GM12878 (cell line): Measurements from ENCODE around the gene SBF2. TPM values are rescaled to one million over a fixed set of nuclear protein-coding genes. Genes with fewer than 3 reads are reported as not detected.

Experiments
- ATAC-seq: fragments of 200-7000 bp; cut with Tn5 transposase; 3 replicates; pipeline ENCODE4 v1.9.1; 2020; ENCODE audit warnings: mild to moderate bottlenecking, moderate library complexity
- BruUV-seq: library from RNA; stranded (reverse); fragments of 400-500 nt; replicated peaks from 2 replicates; lab custom pipeline; 2021; lab: Mats Ljungman, UMichigan
- CTCF ChIA-PET: fragments of 300-600 bp; sonication (Branson Sonifier 250); formaldehyde crosslinking; extraction: SDS; loops from one replicate; lab custom pipeline; 2021; ENCODE audit warnings: inconsistent platforms; lab: Yijun Ruan, JAX
- POLR2A ChIA-PET: fragments of 350-600 bp; formaldehyde crosslinking; extraction: SDS; loops from one replicate; lab custom pipeline; 2021; ENCODE audit warnings: inconsistent platforms; lab: Charles Lee
- RAD21 ChIA-PET: fragments of 300-600 bp; sonication (Branson Sonifier 250); formaldehyde crosslinking; loops from one replicate; lab custom pipeline; 2023; ENCODE audit warnings: antibody characterized with exemption; ENCODE audit not compliant: unreplicated experiment; lab: Charles Lee
- SMC1A ChIA-PET: fragments of 300-600 bp; sonication (Branson Sonifier 250); formaldehyde crosslinking; loops from one replicate; lab custom pipeline; 2023; ENCODE audit not compliant: unreplicated experiment, uncharacterized antibody; lab: Charles Lee
- DNase-seq: peaks from one replicate; pipeline ENCODE4 v3.0.0-alpha.2; 2011; ENCODE audit warnings: low read depth, low spot score
- FAIRE-seq: peaks from 3 replicates; lab custom pipeline; 2011; peaks lifted over from hg19 to GRCh38; lab: Jason Lieb, UNC
- H2AFZ ChIP-seq: 2 replicates; pipeline ENCODE4 v1.6.0; 2011; ENCODE audit warnings: low read depth, low read length, control low read depth; ENCODE audit not compliant: control insufficient read depth
- H3K27ac ChIP-seq: 2 replicates; pipeline ENCODE4 v1.5.1; 2011; ENCODE audit warnings: control low read depth; ENCODE audit not compliant: control insufficient read depth, insufficient read depth
- H3K27me3 ChIP-seq, 2 experiments: replicated peaks in 1 of 2; 2 replicates each; pipeline versions ENCODE4 v1.6.0 to v1.6.1; 2011; ENCODE audit warnings: low read length in 1 of 2; ENCODE audit not compliant: control insufficient read depth in 2 of 2, insufficient read depth in 2 of 2
- H3K36me3 ChIP-seq, 2 experiments: 2 replicates each; pipeline ENCODE4 v1.5.1; 2011; ENCODE audit warnings: low read length in 1 of 2; ENCODE audit not compliant: control insufficient read depth in 2 of 2, insufficient read depth in 2 of 2
- H3K4me1 ChIP-seq: 2 replicates; pipeline ENCODE4 v1.6.1; 2011; ENCODE audit warnings: mild to moderate bottlenecking, low read length, moderate library complexity, mixed read lengths; ENCODE audit not compliant: control insufficient read depth, insufficient read depth
- H3K4me2 ChIP-seq: 2 replicates; pipeline ENCODE4 v1.6.0; 2011; ENCODE audit warnings: control low read depth; ENCODE audit not compliant: control insufficient read depth, insufficient read depth
- H3K4me3 ChIP-seq: fragments of 200-600 bp; sonication (generic); 2 replicates; pipeline ENCODE4 v1.5.1; 2016
- H3K79me2 ChIP-seq: 2 replicates; pipeline ENCODE4 v1.6.0; 2011; ENCODE audit warnings: low read length; ENCODE audit not compliant: control insufficient read depth, insufficient read depth
- H3K9ac ChIP-seq: 2 replicates; pipeline ENCODE4 v1.8.0; 2011; ENCODE audit warnings: low read length, control low read depth, mixed read lengths; ENCODE audit not compliant: control insufficient read depth, insufficient read depth
- H3K9me3 ChIP-seq: replicated peaks from 3 replicates; pipeline ENCODE4 v1.5.1; 2011; ENCODE audit warnings: mild to moderate bottlenecking, low read length; ENCODE audit not compliant: control insufficient read depth, insufficient read depth
- H4K20me1 ChIP-seq: 2 replicates; pipeline ENCODE4 v1.6.0; 2011; ENCODE audit not compliant: control insufficient read depth, insufficient read depth
- ATF3 ChIP-seq: IDR thresholded peaks from 2 replicates; pipeline ENCODE4 v1.6.1; 2011; ENCODE audit warnings: low read depth, mild to moderate bottlenecking, low read length, moderate library complexity, borderline replicate concordance; ENCODE audit errors: extremely low read depth
- CEBPB ChIP-seq, 2 experiments: fragments of 150-350 bp in 1 of 2; IDR thresholded peaks; 2 replicates each; pipeline ENCODE4 v1.6.1; 2012 to 2014; ENCODE audit warnings: low read depth in 2 of 2, low read length in 2 of 2, borderline replicate concordance in 1 of 2, inconsistent platforms in 1 of 2
- CHD2 ChIP-seq: IDR thresholded peaks from 2 replicates; pipeline ENCODE4 v1.6.1; 2011; ENCODE audit warnings: low read depth, low read length, improper control_type of control experiment, borderline replicate concordance
- E2F8 ChIP-seq: fragments of 450-650 bp; IDR thresholded peaks from 2 replicates; pipeline ENCODE4 v1.6.1; 2018; ENCODE audit warnings: mild to moderate bottlenecking, low read depth, moderate library complexity; ENCODE audit not compliant: partially characterized antibody
- E4F1 ChIP-seq: fragments of 450-650 bp; IDR thresholded peaks from 2 replicates; pipeline ENCODE4 v1.6.1; 2018; ENCODE audit warnings: borderline replicate concordance, mild to moderate bottlenecking; ENCODE audit not compliant: partially characterized antibody
- ELK1 ChIP-seq: IDR thresholded peaks from 2 replicates; pipeline ENCODE4 v1.6.1; 2012; ENCODE audit warnings: low read depth, low read length, improper control_type of control experiment
- EZH2 ChIP-seq: IDR thresholded peaks from 2 replicates; pipeline ENCODE4 v1.6.1; 2012; ENCODE audit warnings: low read depth, mild to moderate bottlenecking, control low read depth, inconsistent platforms, low read length, borderline replicate concordance; ENCODE audit not compliant: control insufficient read depth
- IKZF2 ChIP-seq, 2 experiments: fragments of 450-650 bp; IDR thresholded peaks; 2 replicates each; pipeline ENCODE4 v1.6.1; 2017; ENCODE audit warnings: mild to moderate bottlenecking in 2 of 2, moderate library complexity in 2 of 2
- PML ChIP-seq: IDR thresholded peaks from 2 replicates; pipeline ENCODE4 v1.6.1; 2012; ENCODE audit warnings: low read length, inconsistent platforms
- SKIL ChIP-seq: fragments of 450-650 bp; IDR thresholded peaks from 2 replicates; pipeline ENCODE4 v1.6.1; 2017; ENCODE audit warnings: mild to moderate bottlenecking, low read depth, inconsistent platforms; ENCODE audit not compliant: poor library complexity, severe bottlenecking
- SREBF1 ChIP-seq: IDR thresholded peaks from 2 replicates; pipeline ENCODE4 v1.6.1; 2012; ENCODE audit warnings: mild to moderate bottlenecking, low read length
- SUPT20H ChIP-seq: IDR thresholded peaks from 2 replicates; pipeline ENCODE4 v1.6.1; 2011; ENCODE audit warnings: low read depth, mild to moderate bottlenecking, low read length, moderate library complexity, borderline replicate concordance; ENCODE audit not compliant: control insufficient read depth
- ZNF24 ChIP-seq: fragments of 450-650 bp; IDR thresholded peaks from 2 replicates; pipeline ENCODE4 v1.6.1; 2017; ENCODE audit warnings: antibody characterized with exemption, mild to moderate bottlenecking
- ZZZ3 ChIP-seq: IDR thresholded peaks from 2 replicates; pipeline ENCODE4 v1.6.1; 2011; ENCODE audit warnings: low read depth; ENCODE audit not compliant: control insufficient read depth, insufficient read length
- WGBS: methylation state at CpG from one replicate; pipeline ENCODE4 v1.1.6; 2016; ENCODE audit warnings: low lambda C conversion rate; ENCODE audit not compliant: insufficient replicate concordance, insufficient coverage; ENCODE audit errors: missing lambda C conversion rate; 5-methylcytosine and 5-hydroxymethylcytosine counted together
- in situ Hi-C: fragments of 300-500 bp; cut with MboI; formaldehyde crosslinking; loops from 9 replicates; pipeline ENCODE4 v1.14.3; 2018; ENCODE audit warnings: mixed read lengths
- intact Hi-C: fragments of 100-400 bp; cut with micrococcal nuclease; formaldehyde crosslinking; loops from one replicate; pipeline ENCODE4 v1.14.2; 2022; ENCODE audit not compliant: unreplicated experiment
- polyA plus RNA-seq, 11 experiments: library from polyadenylated mRNA; depleted of rRNA in 4 of 11; unstranded in 6 of 11; stranded (reverse) in 5 of 11; fragments of >200 nt; fragmentation: Nextera tagmentation in 4 of 11; fragmentation: Illumina TruSeq in 1 of 11; extraction: Ambion mirVana in 4 of 11; extraction: Trizol in 1 of 11; gene quantifications; 1 replicate in 1 of 11; 2 replicates in 10 of 11; pipeline versions ENCODE4 v1.2.1 to v1.2.3, GENCODE V29; 2011 to 2016; ENCODE audit warnings: inconsistent platforms in 2 of 11, missing spikeins in 2 of 11, low read depth in 1 of 11
- total RNA-seq, 4 experiments: library from RNA; depleted of rRNA in 3 of 4; stranded (reverse); fragments of >200 nt in 3 of 4; fragmentation: Illumina TruSeq in 1 of 4; extraction: Trizol in 1 of 4; gene quantifications; 2 replicates each; pipeline versions ENCODE4 v1.2.1 to v1.2.3, GENCODE V29; 2013 to 2021

Gene SBF2
- total and polyA plus RNA-seq, 10 of the 15 experiments (the other 5 are each of a cell fraction or from before 2014, with no cell fraction given): 0.24 to 2.3 (median 1.1) TPM

GRCh38 chr11:10243896-10244575 is 50.0 kb downstream of the SBF2 start:
- ChIA-PET CTCF (no interaction called here), RAD21 (no interaction called here), POLR2A (no interaction called here), SMC1A (no interaction called here)
- no peak overlapping the region for H3K4me2 ChIP-seq
- no peak for DNase-seq
- H2AFZ ChIP-seq: no peak overlapping the region
- no peaks in the 10 kb centered on the region for H3K27me3 ChIP-seq
- no TSS peak for BruUV-seq
- FAIRE-seq: no peak
- H3K4me1 ChIP-seq: no peaks in the 10 kb centered on the region
- WGBS: 42% methylated on average over 2 of the region's 2 CpGs
- in situ Hi-C loops (no loop called here), intact Hi-C loops (no loop called here)
- H3K9me3 ChIP-seq: no peaks in the 10 kb centered on the region
- no peak overlapping the region for H3K27ac ChIP-seq
- ATAC-seq: no peak
- H3K4me3 ChIP-seq: no peak overlapping the region
- no peaks in the 10 kb centered on the region for H3K79me2 ChIP-seq
- H4K20me1 ChIP-seq: no peaks in the 10 kb centered on the region
- H3K9ac ChIP-seq: no peak overlapping the region
- no peaks in the 10 kb centered on the region for H3K36me3 ChIP-seq
- no peak for TF ChIP-seq PML
- no peak for TF ChIP-seq CEBPB (IDR thresholded peaks at IDR 0.05; ENCODE audit: borderline replicate concordance in 1 of 2, low read depth in 2 of 2, low read length in 2 of 2)
- no peak for TF ChIP-seq ZNF24
- TF ChIP-seq ELK1: no peak
- no peak for TF ChIP-seq CHD2
- TF ChIP-seq EZH2: no peak
- TF ChIP-seq SKIL: no peak
- TF ChIP-seq SUPT20H: no peak
- no peak for TF ChIP-seq E4F1
- TF ChIP-seq E2F8: no peak
- TF ChIP-seq ZZZ3: no peak
- TF ChIP-seq ATF3: no peak
- no peak for TF ChIP-seq SREBF1
- no peak for TF ChIP-seq IKZF2 (IDR thresholded peaks at IDR 0.05)
